Posterior cingulate gyrus (tissue), 11 donors: Measurements from ENCODE around the gene ABCD3.

Source experiments
- DNase-seq, 10 donors: peaks; one replicate each; pipeline versions ENCODE4 v3.0.0 to v3.0.0-alpha.2; 2020 to 2021; ENCODE audit warnings: mixed read lengths in 3 of 10
- intact Hi-C: fragments of 100-400 bp; cut with DNase I; formaldehyde crosslinking; loops from one replicate; pipeline ENCODE4 v1.15.1; 2023

Gene ABCD3

DNA sequence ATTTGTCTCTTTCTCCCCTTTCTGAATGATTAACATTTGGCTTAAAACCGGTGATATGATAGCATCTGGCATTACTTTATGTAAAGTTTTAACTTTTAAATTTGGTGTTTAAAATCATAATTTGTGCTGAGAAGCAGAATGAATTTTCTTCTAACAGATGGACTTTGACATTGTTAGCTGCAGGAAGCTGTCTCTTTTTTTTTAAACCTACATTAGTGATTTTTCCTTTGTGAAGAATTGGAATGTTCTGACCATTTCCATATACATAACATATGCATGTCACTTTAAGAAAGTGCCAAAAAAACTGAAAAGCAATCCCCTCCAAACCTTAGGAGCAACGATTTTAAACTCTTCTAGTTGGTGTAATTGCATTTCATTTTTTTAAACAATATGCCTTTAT lies 101.2 kb downstream of the ABCD3 start:
- DNase-seq, result no peak
- intact Hi-C loops, result no loop called here

- no peak for DNase-seq
- intact Hi-C loops, result no loop called here
Observed at GRCh38 chr1:94522304-94522703, 104.1 kb downstream of the ABCD3 start.

DNA sequence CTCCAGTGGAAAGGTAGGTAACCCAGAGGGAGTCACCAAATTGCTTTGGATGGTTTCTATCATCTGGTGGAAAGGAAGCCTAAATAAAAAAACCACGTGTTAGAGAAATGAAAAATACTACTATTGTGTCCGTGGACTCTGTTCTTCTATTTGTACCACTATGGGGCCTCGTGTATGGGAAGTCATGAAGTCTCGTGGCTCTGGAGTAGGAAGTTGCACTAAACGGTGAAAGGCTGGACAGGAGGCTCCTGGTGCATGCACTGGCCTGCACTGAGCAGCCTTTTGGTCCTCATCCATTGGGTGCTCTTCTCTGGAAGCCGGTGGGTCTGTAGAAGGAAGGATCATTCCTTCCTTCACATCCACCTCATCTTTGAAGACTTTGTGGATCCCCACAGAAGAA lies 106.3 kb downstream of the ABCD3 start:
- no peak for DNase-seq
- intact Hi-C loops, result no loop called here

- intact Hi-C loops, result loop anchor here (5.0 kb wide), 1 partner anchor 276 kb away; no protein-coding TSS in a partner anchor
- DNase-seq, result no peak
Observed at GRCh38 chr1:94526152-94526980, 108.2 kb downstream of the ABCD3 start.

DNA sequence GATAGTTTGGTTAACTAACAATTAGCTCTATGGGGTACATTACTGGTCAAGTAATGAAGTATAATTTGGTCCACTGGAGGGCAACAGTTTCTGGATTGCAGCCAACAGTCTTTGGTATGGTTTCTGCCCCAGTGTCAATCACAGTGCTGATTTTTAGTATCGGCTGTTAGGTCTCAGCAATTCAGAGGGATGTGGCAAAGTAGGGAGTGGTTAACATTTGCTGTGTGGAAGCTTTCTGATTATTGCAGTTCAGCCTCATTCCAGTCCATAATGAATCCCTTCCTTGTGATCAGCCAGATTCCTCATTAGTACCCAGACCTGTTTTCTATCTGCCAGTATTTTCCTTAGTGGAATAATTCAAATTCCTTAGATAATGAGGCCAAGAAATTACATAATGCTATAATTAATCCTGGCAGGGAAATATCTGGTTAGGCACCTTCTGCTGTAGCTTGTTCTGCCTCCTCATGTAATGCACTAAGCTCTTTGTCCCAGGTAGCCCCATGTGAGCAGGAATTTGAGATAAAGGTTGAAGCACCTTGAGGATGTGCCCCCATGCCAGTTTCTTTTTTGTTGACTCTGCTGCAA lies 109.3 kb downstream of the ABCD3 start:
- intact Hi-C loops, result loop anchor here (5.0 kb wide), 1 partner anchor 275 kb away; no protein-coding TSS in a partner anchor
- DNase-seq, result no peak

DNA sequence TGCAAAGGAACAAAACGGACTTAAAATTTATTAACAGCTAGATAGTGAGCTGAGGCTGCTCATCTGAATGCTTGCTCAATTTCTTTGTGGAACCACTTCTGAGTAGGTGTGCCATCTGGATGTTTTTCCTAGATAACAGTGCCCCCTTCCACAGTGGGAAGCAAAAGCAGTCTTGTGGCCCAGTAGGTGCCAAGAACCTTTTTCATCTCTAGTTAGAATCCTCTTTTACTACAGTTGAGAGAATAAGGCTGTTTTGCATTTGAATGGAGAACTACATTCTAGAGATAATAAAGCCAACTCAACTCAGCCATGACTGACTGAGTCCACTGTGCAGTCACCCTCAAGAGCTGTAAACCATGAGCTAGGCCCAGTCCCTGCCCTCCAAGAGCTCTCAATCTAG lies 110.1 kb downstream of the ABCD3 start:
- intact Hi-C loops, result loop anchor here (5.0 kb wide), 1 partner anchor 274 kb away; no protein-coding TSS in a partner anchor

GRCh38 chr1:94528826-94529225 lies 110.6 kb downstream of the ABCD3 start:
- no peak for DNase-seq
- intact Hi-C loops, result loop anchor here (5.0 kb wide), 1 partner anchor 273 kb away; no protein-coding TSS in a partner anchor

More for the DNA sequence above, 110.1 kb downstream of the ABCD3 start:
- DNase-seq, result no peak

GRCh38 chr1:94529416-94529815 lies 111.2 kb downstream of the ABCD3 start:
- DNase-seq, result no peak
- intact Hi-C loops, result loop anchor here (5.0 kb wide), 1 partner anchor 273 kb away; no protein-coding TSS in a partner anchor

DNA sequence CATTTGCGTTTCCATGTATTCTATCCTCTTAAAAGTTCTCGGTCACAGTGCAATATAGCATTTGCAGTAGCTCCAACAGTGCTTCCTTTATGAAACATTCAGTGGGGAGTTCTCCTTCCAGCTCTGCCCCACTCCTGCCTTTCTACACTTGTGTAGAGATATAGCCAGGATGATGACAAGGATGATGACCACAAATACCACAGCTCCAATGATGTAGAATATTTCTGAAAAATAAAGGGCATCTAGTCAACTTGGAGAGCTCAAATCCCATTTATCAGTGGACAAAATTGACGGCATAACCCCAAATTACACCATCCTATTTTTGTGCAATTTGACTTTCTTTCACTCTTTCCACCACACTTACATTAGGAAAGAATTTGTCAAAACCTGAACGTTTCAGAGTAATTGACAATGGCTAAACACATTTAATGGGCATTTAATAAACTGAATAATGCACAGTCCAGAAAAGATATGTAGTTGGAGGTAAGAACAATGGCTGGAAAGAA lies 112.2 kb downstream of the ABCD3 start:
- intact Hi-C loops, result no loop called here
- no peak for DNase-seq

DNA sequence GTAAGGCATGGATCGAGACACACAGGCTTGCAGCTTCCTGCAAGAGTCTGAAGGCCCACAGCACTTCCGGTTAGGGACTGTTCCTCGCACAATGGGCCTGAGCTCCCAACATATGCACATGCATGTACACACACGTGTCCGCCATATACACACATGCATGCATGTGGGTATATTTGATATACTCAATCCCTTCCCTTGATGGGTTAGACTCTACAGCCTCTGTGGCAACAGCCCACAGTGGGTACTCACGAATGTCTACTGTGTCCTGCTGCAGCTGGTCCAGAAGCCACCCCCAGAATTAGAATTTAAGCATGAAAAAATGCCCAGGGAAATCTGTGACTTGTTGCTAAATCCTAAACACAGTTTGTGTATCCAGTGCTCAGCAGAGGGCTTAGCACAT lies 113.5 kb downstream of the ABCD3 start:
- no peak for DNase-seq
- intact Hi-C loops, result no loop called here

GRCh38 chr1:94532077-94532476 lies 113.9 kb downstream of the ABCD3 start:
- intact Hi-C loops, result no loop called here
- DNase-seq, result no peak

GRCh38 chr1:94535095-94535494 lies 116.9 kb downstream of the ABCD3 start:
- intact Hi-C loops, result no loop called here
- no peak for DNase-seq

DNA sequence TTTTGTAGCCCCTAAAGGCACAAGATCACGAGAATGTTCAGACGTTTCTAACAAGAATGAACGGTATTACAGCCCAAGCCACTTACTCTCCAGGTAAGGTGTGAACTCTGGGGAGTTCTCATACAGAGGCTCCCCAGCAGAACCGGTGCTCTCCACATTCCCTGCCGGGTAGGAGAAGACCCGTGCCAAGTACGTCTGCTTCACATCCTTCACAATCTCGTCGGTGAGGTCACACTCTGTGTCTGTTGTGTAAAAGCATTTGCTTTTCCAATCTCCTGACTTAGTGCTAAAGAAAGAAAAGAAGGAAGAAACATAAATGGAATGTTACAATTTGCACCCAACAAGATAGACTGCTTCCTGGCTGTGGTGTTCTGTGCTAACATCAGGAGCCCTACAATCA lies 117.7 kb downstream of the ABCD3 start:
- intact Hi-C loops, result no loop called here
- DNase-seq, result no peak

- no peak for DNase-seq
- intact Hi-C loops, result no loop called here
Observed at GRCh38 chr1:94537254-94537653, 119.1 kb downstream of the ABCD3 start.

- DNase-seq, result no peak
- intact Hi-C loops, result no loop called here
Observed at GRCh38 chr1:94538243-94538827, 120.1 kb downstream of the ABCD3 start.

DNA sequence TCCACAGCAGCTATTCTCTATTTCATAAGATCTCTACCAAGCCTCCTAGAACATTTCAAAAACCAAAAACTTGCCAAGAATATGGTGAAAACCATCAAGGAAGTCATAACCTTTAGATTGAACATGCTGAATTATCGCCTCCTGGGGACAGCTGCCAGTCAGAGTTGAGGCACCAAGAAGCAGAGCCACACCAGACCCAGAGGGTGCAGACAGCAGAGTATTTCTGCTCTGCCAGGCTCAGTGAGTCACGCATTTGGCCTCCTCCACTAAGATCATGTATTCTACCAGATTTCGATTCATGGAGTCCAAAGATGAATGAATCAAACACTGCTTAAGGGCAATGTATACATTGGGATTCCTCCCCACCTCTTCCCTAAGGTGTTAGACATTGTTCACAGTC lies 121.3 kb downstream of the ABCD3 start:
- DNase-seq, result no peak

GRCh38 chr1:94540440-94541245 lies 122.5 kb downstream of the ABCD3 start:
- intact Hi-C loops, result loop anchor here (2.0 kb wide), 1 partner anchor 50 kb away; no protein-coding TSS in a partner anchor
- DNase-seq, result no peak

More for the DNA sequence above, 121.3 kb downstream of the ABCD3 start:
- intact Hi-C loops, result no loop called here

DNA sequence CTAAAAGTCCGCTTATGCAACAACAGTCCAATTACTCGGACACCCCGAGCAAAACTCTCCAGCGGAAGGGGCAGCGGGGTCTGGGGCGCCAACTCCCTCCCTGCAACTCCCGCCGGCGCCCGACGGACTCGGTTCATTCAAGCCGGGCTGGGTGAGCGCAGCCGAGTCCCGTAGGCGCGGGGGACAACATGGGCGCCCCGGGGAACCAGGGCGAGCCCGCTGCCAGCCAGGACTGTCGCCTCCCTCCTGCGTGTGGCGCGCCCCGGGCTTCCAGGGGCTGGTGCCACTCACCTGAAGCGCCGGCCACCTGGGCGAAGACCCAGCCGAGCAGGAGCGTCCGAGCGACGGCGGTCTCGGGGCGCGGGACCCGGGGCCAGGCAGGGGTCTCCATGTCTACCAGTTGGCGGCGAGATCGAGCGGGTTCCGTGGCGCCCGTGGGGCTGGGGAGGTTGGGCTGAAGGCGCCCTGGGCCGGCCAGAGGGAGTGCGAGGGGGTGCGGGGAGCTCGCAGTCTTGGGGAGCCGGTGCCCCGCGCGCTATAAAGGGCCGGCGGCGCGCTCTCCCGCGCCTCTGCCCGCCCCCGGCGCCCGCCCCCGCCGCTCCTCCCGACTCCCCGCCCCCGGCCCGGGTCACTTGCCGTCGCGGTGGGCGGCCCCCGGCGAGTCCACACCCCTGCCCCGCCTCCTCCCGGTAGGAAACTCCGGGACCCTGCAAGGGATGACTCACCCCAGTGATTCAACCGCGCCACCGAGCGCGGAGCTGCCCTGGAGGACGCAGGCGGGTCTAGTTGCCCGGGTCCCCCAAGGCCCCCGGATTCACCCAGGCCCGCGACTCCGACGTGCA lies 123.3 kb downstream of the ABCD3 start, which contains the start of gene F3:
Gene F3, minus strand, starts transcription at position 514 of the 842 bp plus-strand sequence. Its CDS starts 123 bp downstream, at position 391.
- intact Hi-C loops, result loop anchor here (2.0 kb wide), 1 partner anchor 49 kb away; no protein-coding TSS in a partner anchor
- peak; percentile 43 to 96 (median 72) for DNase-seq
